GM12892 (cell line): ENCODE results near the gene ZNF451. TPM values are rescaled to one million over a fixed set of nuclear protein-coding genes. Genes with fewer than 3 reads are reported as not detected.
A peak's percentile ranks its signal among the peaks of the same experiment; 100 is the strongest.
"Not testable (repeated sequence)": the region's sequence is repeated elsewhere in the genome, so short reads cannot be mapped to it uniquely, and the experiment has no call there.

Source experiments
- DNase-seq: peaks from one replicate; pipeline ENCODE4 v3.0.0; 2011; ENCODE audit not compliant: insufficient read length
- FAIRE-seq: peaks from 2 replicates; lab custom pipeline; 2011; peaks lifted over from hg19 to GRCh38; lab: Jason Lieb, UNC
- POLR2A ChIP-seq: IDR thresholded peaks from 2 replicates; pipeline ENCODE4 v1.6.1; 2011; ENCODE audit warnings: low read depth, low read length, control low read depth
- POLR2AphosphoS5 ChIP-seq: IDR thresholded peaks from 2 replicates; pipeline ENCODE4 v1.6.1; 2011; ENCODE audit warnings: low read depth, low read length, control low read depth
- TAF1 ChIP-seq: IDR thresholded peaks from 2 replicates; pipeline ENCODE4 v1.6.1; 2011; ENCODE audit warnings: low read depth, mild to moderate bottlenecking, control low read depth, low read length, borderline replicate concordance
- polyA plus RNA-seq: library from polyadenylated mRNA; unstranded; fragments of >200 nt; gene quantifications from one replicate; pipeline ENCODE4 v1.2.1, GENCODE V29; 2012; ENCODE audit warnings: missing spikeins, inconsistent platforms; ENCODE audit not compliant: missing spikeins

Gene ZNF451
- 21.5 TPM for polyA plus RNA-seq

DNA sequence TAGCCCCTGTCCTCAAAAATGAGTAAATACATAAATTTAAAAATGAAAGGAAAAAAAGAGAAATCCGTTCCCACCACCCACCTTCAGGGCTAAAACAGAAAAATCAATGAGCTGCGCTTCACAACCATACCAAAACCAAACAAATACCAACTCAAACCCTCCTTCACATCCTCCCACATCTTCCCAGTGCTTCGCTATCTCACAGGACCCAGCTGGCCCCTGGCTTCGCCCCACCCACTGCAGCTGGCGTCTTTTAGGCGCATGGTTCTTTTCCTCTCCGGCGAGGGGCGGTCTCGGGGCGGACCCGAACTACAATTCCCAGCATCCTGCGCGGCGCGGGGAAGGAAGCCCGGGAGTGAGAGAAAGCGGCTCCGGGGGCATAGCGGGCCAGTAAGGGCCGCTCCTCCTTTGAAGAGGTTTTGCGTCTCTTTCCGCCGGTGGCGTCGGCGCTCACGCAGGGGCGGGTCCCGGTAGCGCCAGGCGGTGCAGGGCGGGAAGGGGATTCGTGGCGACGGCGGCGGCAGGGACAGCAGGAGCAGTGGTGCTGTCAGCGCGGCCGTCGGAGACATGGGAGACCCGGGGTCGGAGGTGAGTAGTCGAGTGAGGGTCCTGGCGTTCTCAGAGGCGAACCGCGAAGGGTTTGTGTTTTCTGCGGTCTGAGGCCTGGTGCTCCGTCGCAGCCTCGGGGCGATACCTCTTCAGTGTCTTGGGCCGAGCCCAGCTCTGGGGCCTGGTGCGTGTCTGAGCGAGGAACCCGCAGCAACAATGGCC, at the start of gene ZNF451:
ZNF451 (plus strand) TSS at position 502 of the 771 bp plus-strand sequence; CDS start at position 568, 66 bp downstream.
- FAIRE-seq (no peak), DNase-seq (peak; percentile 83)
- TF ChIP-seq TAF1: no peak
- TF ChIP-seq POLR2AphosphoS5: peak; percentile 64
- peak; percentile 76 for TF ChIP-seq POLR2A

GRCh38 chr6:57044061-57044460, 45.9 kb upstream of the ZNF451 start:
- FAIRE-seq: not testable (repeated sequence)

GRCh38 chr6:57044568-57044967, 45.4 kb upstream of the ZNF451 start:
- DNase-seq (no peak), FAIRE-seq (no peak)
- TF ChIP-seq POLR2AphosphoS5 (no peak), POLR2A (no peak), TAF1 (no peak)

More at GRCh38 chr6:57044061-57044460, 45.9 kb upstream of the ZNF451 start:
- not testable (repeated sequence) for DNase-seq

DNA sequence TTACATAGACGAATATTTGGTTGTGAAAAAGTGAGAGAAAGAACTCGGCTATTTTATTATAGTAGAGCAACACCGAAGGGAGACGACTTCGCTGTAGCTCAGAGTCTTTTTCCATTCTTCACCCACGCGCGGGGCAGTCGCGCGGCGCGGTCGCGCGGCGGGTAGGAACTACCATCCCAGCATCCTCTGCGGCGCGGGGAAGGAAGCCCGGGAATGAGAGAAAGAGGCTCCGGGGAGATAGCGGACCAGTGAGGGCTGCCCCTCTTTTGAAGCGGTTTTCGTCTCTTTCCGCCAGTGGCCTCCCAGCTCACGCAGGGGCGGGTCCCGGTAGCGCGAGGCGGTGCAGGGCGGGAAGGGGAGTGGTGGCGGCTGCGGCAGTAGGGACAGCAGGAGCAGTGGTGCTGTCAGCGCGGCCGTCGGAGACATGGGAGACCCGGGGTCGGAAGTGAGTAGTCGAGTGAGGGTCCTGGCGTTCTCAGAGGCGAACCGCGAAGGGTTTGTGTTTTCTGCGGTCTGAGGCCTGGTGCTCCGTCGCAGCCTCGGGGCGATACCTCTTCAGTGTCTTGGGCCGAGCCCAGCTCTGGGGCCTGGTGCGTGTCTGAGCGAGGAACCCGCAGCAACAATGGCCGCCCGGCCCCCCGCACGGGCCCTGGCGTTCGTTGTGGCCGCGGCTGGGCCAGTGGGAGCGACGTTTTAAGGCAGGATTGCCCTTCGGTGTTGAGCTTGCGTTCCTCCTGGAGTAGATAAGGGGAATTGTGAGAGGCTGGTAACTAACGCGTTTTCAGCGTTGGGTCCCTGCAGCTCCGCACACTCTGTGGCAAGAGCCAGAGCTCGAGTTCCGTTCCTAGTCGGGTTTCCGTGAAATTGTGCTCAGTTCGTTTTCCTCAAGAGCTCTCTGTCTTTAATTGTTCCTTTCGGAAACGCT, 43.4 kb upstream of the ZNF451 start, which contains the start of gene KIAA1586:
KIAA1586 (plus strand) TSS at position 362 of the 925 bp plus-strand sequence; CDS start at position 425, 63 bp downstream.
- peak; percentile 64 for DNase-seq
- FAIRE-seq: not testable (repeated sequence)
- peak; percentile 50; the same call in 1 of the 2 replicates for TF ChIP-seq POLR2AphosphoS5
- peak; percentile 74 for TF ChIP-seq POLR2A
- TF ChIP-seq TAF1: peak; percentile 36; the same call in 1 of the 2 replicates

GRCh38 chr6:57047257-57047585, 42.8 kb upstream of the ZNF451 start:
- not testable (repeated sequence) for DNase-seq
- FAIRE-seq: peak; percentile 98

DNA sequence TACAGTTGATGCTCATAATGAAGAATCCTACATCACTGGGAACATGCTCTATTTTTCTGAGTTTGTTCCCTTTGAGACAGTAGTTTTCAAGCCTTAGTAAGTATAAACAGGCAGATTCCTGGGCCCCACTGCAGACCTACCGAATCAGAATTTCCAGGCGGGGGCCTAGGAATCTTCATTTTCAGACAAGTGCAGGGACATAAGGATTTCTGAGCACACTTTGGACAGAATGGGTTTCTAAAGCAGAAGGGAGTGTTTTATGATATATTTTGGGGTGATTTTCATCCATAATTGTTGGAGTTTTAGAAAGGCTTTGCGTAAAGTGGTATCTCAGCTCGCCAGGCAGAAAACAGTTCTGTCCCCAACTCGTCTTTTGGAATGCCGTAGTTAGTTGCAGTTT, 42.1 kb upstream of the ZNF451 start:
- FAIRE-seq, DNase-seq: not testable (repeated sequence)

- FAIRE-seq: no peak
- TF ChIP-seq POLR2A: no peak
Observed at GRCh38 chr6:57048577-57048976, 41.4 kb upstream of the ZNF451 start.

GRCh38 chr6:57063847-57064246, 26.1 kb upstream of the ZNF451 start:
- FAIRE-seq (no peak), DNase-seq (no peak)
- TF ChIP-seq POLR2A (no peak), POLR2AphosphoS5 (no peak), TAF1 (no peak)

More at GRCh38 chr6:57048577-57048976, 41.4 kb upstream of the ZNF451 start:
- no peak for DNase-seq

- TF ChIP-seq POLR2A: no peak
- no peak for TF ChIP-seq TAF1
- no peak for TF ChIP-seq POLR2AphosphoS5
- FAIRE-seq (no peak), DNase-seq (no peak)
Observed at GRCh38 chr6:57064809-57065208, 25.2 kb upstream of the ZNF451 start.

DNA sequence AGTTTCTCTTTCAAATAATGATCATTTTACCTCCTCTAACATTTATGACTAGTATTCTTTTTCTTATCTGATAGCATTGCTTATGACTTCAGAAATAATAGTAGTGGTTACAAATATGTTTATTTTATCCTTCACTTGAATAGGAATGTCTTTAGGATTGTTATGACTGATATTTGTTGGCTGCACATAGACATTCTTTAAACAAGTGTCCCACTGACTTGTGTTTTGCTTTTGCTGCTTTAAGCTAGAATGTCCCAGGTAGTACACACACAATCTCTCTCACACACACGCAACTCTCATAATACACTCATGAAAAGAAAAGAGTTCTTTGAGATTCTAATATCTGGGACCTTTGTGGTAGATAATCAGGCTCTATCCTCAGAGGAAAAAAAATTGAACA, 21.9 kb upstream of the ZNF451 start:
- no peak for DNase-seq
- FAIRE-seq: no peak
- TF ChIP-seq POLR2A (no peak), POLR2AphosphoS5 (no peak), TAF1 (no peak)

DNA sequence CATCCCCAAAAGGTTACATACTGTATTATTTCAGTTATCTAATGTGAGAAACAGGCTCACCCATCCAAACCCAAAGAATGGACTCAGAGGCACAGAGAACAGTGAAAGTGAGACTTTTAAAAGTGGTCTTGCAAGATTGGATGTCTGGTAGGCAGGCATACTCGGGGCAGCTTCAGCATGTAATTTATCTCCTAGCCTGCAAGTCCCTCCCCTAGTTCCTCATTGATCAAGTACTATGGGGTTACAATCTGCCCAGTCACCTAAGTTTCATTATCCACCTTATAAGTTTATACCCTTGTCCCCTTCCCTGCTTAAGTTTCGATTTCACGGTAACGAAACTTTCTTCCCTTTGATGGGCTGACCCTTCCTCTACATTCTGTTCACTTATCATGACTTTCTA, 20.8 kb upstream of the ZNF451 start:
- TF ChIP-seq TAF1: no peak
- no peak for TF ChIP-seq POLR2A
- TF ChIP-seq POLR2AphosphoS5: no peak
- no peak for FAIRE-seq
- DNase-seq: no peak

- FAIRE-seq (no peak), DNase-seq (no peak)
- TF ChIP-seq TAF1 (no peak), POLR2AphosphoS5 (no peak), POLR2A (no peak)
Observed at GRCh38 chr6:57069920-57070331, 20.1 kb upstream of the ZNF451 start.

- DNase-seq: no peak
- TF ChIP-seq POLR2A (no peak), TAF1 (no peak), POLR2AphosphoS5 (no peak)
- FAIRE-seq: no peak
Observed at GRCh38 chr6:57072108-57072507, 17.9 kb upstream of the ZNF451 start.
